CD4-positive, alpha-beta T cell treated with Interleukin-15 for 1 hour (primary cell): ENCODE measurements around the gene DAAM1.

Experiments used
- DNase-seq: peaks from one replicate; pipeline ENCODE4 v3.0.0-alpha.2; 2020

The DAAM1 gene

GRCh38 chr14:59262717-59263454 lies 74.4 kb downstream of the DAAM1 start:
- no peak for DNase-seq

GRCh38 chr14:59265808-59266207 lies 77.3 kb downstream of the DAAM1 start:
- DNase-seq: no peak

- no peak for DNase-seq
Measured at GRCh38 chr14:59267046-59267445, 78.6 kb downstream of the DAAM1 start.

- no peak for DNase-seq
Measured at GRCh38 chr14:59268011-59268410, 79.5 kb downstream of the DAAM1 start.

GRCh38 chr14:59268858-59269257 lies 80.4 kb downstream of the DAAM1 start:
- DNase-seq: no peak

GRCh38 chr14:59269466-59269865 lies 81.0 kb downstream of the DAAM1 start:
- DNase-seq: no peak

GRCh38 chr14:59271256-59271655 lies 82.8 kb downstream of the DAAM1 start:
- no peak for DNase-seq

- no peak for DNase-seq
Measured at GRCh38 chr14:59271734-59272133, 83.3 kb downstream of the DAAM1 start.

- DNase-seq: no peak
Measured at GRCh38 chr14:59272633-59273032, 84.2 kb downstream of the DAAM1 start.

- no peak for DNase-seq
Measured at GRCh38 chr14:59273737-59274136, 85.3 kb downstream of the DAAM1 start.

GRCh38 chr14:59274991-59275391 lies 86.5 kb downstream of the DAAM1 start:
- DNase-seq: no peak

- DNase-seq: no peak
Measured at GRCh38 chr14:59275668-59276067, 87.2 kb downstream of the DAAM1 start.

- DNase-seq: no peak
Measured at GRCh38 chr14:59276235-59276634, 87.8 kb downstream of the DAAM1 start.

GRCh38 chr14:59277659-59278058 lies 89.2 kb downstream of the DAAM1 start:
- DNase-seq: no peak

GRCh38 chr14:59278111-59278510 lies 89.6 kb downstream of the DAAM1 start:
- no peak for DNase-seq

GRCh38 chr14:59280961-59281360 lies 92.5 kb downstream of the DAAM1 start:
- DNase-seq: no peak

- no peak for DNase-seq
Measured at GRCh38 chr14:59281609-59282377, 93.3 kb downstream of the DAAM1 start.

GRCh38 chr14:59282378-59282765 lies 93.9 kb downstream of the DAAM1 start:
- no peak for DNase-seq

- no peak for DNase-seq
Measured at GRCh38 chr14:59283361-59283760, 94.9 kb downstream of the DAAM1 start.

GRCh38 chr14:59284059-59284458 lies 95.6 kb downstream of the DAAM1 start:
- no peak for DNase-seq

GRCh38 chr14:59292028-59292427 lies 103.6 kb downstream of the DAAM1 start:
- no peak for DNase-seq

GRCh38 chr14:59292921-59293534 lies 104.6 kb downstream of the DAAM1 start:
- DNase-seq: no peak

GRCh38 chr14:59293935-59294661 lies 105.6 kb downstream of the DAAM1 start:
- no peak for DNase-seq

- DNase-seq: no peak
Measured at GRCh38 chr14:59294662-59294992, 106.2 kb downstream of the DAAM1 start.
